IPS DF 4.7 (cell line): ENCODE measurements around the gene CRTC1.

Source experiments
- DNase-seq: peaks from one replicate; pipeline ENCODE4 v3.0.0-alpha.2; 2013; ENCODE audit warnings: low spot score; ENCODE audit errors: extremely low read depth

CRTC1 gene

GRCh38 chr19:18743784-18744418 is 60.4 kb downstream of the CRTC1 start:
- no peak for DNase-seq

DNA sequence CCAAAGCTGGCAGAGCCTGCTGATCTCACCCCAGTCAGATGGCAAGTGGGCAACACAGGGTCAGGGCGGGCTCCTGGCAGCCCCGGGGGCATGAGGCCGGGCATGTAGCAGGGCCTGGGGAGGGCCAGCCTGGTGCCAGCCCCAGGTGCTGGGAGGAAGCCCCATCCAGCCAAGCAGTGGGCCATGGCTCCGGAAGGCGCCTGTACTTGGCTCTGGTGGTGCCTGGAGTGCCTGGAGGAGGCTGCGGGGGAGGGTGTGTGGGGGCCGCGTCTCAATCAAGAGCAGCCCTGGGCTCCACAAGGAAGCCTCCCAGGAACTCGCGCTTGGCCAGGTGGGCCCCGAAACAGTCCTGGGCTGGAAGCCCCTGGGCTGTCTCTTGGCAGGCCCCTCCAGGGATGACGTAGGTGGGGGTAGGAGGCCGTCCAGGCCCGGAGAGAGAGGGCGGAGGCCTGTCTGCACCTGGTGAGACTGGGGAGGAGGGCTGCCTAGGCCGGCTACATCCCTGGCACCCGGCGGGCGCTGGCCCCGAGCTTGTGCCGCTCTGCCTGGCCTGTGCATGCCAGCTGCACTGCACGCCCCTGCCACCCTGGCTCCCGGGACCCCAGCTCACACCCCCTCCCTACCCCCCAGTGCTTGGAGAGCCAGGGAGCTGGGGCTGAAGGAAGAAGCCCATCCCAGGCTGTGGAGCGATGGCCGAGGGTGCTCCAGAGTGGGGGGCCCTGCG is 61.7 kb downstream of the CRTC1 start:
- no peak for DNase-seq

GRCh38 chr19:18745931-18746330 is 62.5 kb downstream of the CRTC1 start:
- no peak for DNase-seq

GRCh38 chr19:18746401-18747325 is 63.2 kb downstream of the CRTC1 start:
- DNase-seq: no peak

DNA sequence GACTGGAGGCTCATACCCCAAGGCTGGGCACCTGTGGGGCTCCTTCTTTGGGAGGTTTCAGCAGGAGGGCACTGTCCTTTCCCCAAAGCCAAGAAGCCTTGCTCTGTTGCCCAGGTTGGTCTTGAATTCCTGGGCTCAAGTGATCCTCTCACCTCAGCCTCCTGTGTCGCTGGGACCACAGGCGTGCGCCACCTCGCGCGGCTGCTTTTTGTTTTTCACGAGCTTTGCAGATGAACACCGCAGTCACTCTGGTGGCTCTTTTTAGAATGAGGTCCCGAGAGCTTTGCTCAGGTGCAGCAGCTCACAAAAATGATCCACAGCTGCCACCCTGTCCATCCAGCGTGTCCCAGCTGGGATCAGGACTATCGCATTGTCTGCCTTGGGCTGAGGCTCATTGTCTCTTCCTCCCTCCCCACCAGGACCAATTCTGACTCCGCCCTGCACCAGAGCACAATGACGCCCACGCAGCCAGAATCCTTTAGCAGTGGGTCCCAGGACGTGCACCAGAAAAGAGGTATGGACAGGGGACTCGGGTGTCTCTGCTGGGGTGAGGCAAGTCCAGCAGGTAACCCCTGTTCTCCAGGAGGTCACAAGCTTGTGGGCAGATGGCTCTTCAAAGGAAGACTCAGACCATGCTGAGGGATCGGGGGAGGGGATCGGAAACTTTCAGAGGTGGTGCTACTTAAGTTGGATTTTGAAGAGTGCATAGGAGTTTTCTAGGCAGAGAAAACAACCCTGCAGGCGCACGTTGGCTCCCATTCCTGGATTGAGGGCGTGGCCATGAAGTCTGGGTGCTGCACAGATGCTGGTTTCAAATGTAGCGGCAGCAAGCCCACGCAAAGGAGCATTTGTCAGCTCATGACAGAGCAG is 66.1 kb downstream of the CRTC1 start:
- no peak for DNase-seq

DNA sequence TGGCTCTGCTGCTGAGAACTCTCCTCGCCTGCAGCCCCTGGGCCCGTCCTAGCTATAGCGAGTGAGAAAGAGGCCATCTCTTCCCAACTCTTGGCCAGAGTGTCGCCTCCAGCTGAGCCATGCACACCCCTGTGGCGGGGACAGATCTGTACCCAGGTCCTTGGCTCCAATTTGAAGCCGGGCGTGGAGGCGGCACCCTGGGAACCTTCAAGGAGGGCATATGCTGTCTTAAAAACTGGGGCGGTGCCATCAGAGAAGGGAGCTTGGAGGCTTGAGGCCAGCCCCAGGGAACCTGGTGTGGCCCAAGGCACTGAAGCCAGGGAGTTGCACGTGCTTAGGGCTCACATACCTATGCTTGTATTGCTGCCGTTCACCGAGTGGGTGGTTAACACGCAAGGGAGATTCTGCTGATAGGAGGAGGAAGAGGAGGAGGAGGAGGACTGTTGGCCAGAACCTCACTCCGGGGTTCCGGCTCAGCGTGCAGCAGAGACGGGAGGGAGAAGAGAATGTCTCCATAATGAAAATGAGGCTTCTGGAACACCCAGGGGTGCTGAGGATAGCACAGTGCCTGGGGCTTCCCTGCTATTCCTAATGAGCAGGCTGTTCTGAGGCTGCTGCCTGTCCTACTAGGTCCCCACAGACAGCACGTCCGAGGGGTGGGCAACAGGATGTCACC is 67.0 kb downstream of the CRTC1 start:
- no peak for DNase-seq

GRCh38 chr19:18751571-18751970 is 68.1 kb downstream of the CRTC1 start:
- DNase-seq: no peak

GRCh38 chr19:18754501-18754900 is 71.0 kb downstream of the CRTC1 start:
- no peak for DNase-seq

GRCh38 chr19:18756896-18757295 is 73.4 kb downstream of the CRTC1 start:
- DNase-seq: no peak

GRCh38 chr19:18759304-18759994 is 76.0 kb downstream of the CRTC1 start:
- DNase-seq: no peak

DNA sequence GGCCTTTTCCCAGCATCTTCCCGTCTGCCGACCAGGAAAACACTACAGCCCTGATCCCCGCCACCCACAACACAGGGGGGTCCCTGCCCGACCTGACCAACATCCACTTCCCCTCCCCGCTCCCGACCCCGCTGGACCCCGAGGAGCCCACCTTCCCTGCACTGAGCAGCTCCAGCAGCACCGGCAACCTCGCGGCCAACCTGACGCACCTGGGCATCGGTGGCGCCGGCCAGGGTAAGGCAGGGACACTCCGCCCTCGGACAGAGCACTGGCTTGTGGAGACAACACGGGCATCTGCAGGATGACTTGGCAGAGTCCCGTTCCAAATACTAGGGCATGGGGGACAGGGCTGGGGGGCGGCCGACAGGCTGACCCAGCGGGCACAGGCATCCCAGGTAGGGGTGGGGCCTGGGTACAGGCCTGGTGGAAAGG is 76.5 kb downstream of the CRTC1 start:
- DNase-seq: no peak

GRCh38 chr19:18760440-18761383 is 77.2 kb downstream of the CRTC1 start:
- no peak for DNase-seq

GRCh38 chr19:18761531-18762110 is 78.1 kb downstream of the CRTC1 start:
- DNase-seq: no peak

DNA sequence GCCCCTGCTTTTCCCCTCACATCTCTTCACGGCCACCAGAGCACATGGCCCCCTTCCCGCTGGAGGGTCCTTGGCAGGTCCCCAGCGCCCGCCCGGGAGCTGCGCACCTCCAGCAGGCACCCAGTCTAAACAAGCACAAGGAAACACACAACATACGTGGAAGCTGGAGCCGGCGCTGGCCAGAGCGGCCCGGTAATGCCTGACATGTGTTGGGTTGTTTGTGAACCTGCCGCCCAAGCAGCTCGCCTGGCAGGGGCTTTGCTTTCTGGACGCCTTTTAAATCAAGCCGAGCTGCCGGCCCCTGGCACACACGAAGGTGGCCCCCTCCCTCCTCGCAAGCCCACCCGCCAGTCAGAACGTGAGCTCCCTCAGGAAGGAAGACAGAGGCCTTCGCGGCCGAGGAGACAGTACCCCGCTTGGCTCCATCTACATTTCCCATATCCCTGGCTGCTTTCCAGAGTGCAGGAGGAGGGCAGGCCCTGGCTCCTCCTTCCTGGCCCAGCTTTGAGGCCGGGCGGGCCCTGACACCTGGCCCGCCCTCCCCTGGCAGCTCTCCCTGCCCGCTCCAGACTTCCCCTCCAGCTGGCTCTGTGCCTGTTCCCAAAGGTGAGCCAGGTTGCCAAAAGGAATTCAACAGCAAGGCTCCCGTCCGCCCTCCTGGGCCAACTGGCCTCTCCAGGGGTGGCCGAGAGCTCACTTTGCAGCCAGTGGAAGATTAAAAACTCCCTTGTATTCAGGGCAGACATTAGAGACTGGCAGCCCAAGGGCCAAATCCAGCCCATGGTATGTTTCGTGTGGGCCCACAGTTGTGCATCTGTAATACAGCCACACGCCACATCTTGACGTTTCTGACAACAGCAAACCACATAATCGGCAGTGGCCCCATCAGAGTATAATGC is 78.9 kb downstream of the CRTC1 start:
- DNase-seq: no peak

DNA sequence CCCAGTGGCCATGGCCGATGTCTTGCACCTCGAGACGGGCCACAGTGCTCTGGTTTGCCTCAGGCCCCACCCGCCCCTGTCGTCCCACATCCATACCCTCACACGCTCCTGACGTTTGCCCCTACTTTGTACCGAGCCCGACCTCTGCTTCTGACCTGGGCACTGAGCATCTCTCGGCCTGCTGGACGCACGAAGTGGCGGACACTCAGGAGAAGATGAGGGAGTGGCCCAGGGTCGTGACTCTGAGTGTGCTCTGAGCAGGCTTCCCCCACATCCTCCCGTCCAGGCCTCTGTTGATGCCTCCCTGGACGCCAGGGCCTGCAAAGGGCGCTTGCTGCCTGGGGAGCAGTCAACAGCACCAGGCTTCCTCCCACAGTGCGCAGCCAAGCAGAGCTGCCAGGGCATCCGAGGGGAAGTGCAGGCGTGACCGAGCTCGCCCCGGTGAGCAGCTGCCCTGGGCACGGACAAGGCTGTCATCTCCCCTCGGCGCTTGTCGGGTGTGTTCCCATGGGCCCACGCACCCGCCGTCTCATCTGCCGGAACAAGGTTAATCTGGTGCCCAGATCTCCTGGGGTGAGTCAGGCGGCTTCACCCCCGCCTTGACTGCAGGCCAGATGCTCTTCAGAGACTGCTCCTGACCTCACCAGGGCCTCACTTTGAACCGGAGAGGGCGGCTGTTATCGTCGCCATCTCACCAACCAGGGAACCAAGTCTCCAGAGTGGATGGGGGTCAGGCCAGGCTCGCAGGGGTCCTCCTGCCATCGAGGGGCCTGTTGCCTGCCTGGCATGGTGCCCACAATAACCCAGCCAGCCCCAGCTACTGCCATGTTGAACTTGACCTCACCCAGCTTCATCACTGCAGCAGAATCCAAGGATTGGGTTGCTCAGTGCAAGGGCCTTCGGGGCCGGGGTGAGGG is 80.5 kb downstream of the CRTC1 start:
- no peak for DNase-seq

DNA sequence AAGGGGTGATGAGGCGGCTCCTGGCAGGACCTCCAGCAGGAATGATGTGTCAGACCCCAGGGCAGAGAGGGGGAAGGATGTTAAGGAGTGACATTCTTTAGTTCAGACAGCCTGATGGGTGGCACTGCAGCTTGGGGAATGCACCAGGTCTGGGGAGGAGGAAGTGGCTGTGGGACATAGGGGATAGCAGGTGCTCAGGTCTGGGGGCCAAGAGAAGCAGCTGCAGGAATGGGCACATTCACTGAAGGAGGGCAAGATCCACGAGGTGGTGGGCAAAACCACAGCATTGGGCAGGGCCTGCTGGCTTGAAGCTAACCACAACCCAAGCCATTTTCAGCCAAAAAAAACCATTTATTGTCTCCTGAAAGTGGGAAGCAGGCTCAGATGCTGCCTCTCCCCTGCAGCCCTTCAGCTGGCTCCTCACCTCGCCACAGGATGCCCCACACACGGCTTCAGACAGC is 81.1 kb downstream of the CRTC1 start:
- no peak for DNase-seq
